Uterus (tissue), 4 donors: ENCODE data around the gene CLEC17A. TPM values are rescaled to one million over a fixed set of nuclear protein-coding genes. Genes with fewer than 3 reads are reported as not detected.
A peak's percentile ranks its signal among the peaks of the same experiment; 100 is the strongest.
"Not testable (repeated sequence)": the region's sequence is repeated elsewhere in the genome, so short reads cannot be mapped to it uniquely, and the experiment has no call there.

Experiments used
- DNase-seq, 2 donors: peaks; one replicate each; pipeline ENCODE4 v3.0.0-alpha.2; 2019 to 2020
- H3K27ac ChIP-seq, 2 donors: fragments of 200-600 bp; sonication (generic); 1 replicate in 1 of 2; 2 replicates in 1 of 2; pipeline ENCODE4 v1.5.1; 2016 to 2018
- H3K27me3 ChIP-seq, 2 donors: fragments of 200-600 bp; sonication (generic); one replicate each; pipeline ENCODE4 v1.5.1; 2018 to 2019; ENCODE audit warnings: control low read depth in 1 of 2
- H3K36me3 ChIP-seq, 2 donors: fragments of 200-600 bp; sonication (generic); one replicate each; pipeline ENCODE4 v1.5.1; 2019; ENCODE audit warnings: control low read depth in 1 of 2
- H3K4me1 ChIP-seq, 2 donors: fragments of 200-600 bp; sonication (generic); one replicate each; pipeline ENCODE4 v1.5.1; 2018 to 2019; ENCODE audit warnings: control low read depth in 1 of 2
- H3K4me3 ChIP-seq, 2 donors: fragments of 200-600 bp; sonication (generic); 1 replicate in 1 of 2; 2 replicates in 1 of 2; pipeline ENCODE4 v1.5.1; 2018 to 2019; ENCODE audit warnings: mild to moderate bottlenecking in 1 of 2
- H3K9me3 ChIP-seq, 2 donors: fragments of 200-600 bp; sonication (generic); one replicate each; pipeline ENCODE4 v1.5.1; 2019; ENCODE audit warnings: control low read depth in 1 of 2
- POLR2A ChIP-seq, 2 donors: fragments of 450-650 bp; IDR thresholded peaks; one replicate each; pipeline ENCODE4 v1.6.1; 2016; ENCODE audit warnings: antibody characterized with exemption in 2 of 2, mild to moderate bottlenecking in 1 of 2, moderate library complexity in 1 of 2
- intact Hi-C: fragments of 100-400 bp; cut with DNase I; formaldehyde crosslinking; loops from one replicate; pipeline ENCODE4 v1.15.1; 2023; ENCODE audit warnings: low total_unique reads
- total RNA-seq, 4 donors: library from RNA; depleted of rRNA in 3 of 4; stranded (reverse); fragments of >200 nt in 3 of 4; gene quantifications; one replicate each; pipeline versions ENCODE4 v1.1.0 to v1.2.4, GENCODE V29; 2014 to 2023
- TF ChIP-seq, protein P1 (sequence below), 4 experiments: fragments of 200-600 bp in 2 of 4; fragments of 450-650 bp in 2 of 4; sonication (generic) in 2 of 4; IDR thresholded peaks; one replicate each; pipeline ENCODE4 v1.5.1; 2016 to 2019; ENCODE audit warnings: antibody characterized with exemption in 4 of 4, mild to moderate bottlenecking in 2 of 4, moderate library complexity in 1 of 4
- donor health status: DM: yes; HTN: yes; CAD: no.

The CLEC17A gene, protein sequence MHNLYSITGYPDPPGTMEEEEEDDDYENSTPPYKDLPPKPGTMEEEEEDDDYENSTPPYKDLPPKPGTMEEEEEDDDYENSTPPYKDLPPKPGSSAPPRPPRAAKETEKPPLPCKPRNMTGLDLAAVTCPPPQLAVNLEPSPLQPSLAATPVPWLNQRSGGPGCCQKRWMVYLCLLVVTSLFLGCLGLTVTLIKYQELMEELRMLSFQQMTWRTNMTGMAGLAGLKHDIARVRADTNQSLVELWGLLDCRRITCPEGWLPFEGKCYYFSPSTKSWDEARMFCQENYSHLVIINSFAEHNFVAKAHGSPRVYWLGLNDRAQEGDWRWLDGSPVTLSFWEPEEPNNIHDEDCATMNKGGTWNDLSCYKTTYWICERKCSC
- total RNA-seq: under 1 TPM in 1 of 4 donors, not detected in 3; 0.55 TPM

DNA sequence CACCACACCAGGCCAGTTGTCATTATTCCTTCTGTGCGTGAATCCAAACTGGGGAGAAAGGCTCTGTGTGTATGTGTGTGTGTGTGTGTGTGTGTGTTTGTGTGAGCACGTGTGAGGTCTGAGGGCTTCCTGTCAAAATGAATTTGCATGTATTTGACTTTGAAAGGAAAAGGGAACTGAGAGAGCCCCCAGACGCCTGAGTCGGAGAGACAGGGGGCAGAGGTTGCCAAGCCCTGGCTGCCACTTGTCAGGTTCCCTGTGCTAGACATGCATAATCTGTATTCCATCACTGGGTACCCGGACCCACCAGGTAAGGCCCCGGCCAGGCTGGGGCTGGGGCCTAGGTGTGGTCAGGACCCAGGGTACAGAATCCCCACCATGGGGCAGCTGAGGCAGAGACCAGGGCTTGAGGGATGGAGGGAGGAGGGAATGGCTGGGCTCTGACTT is at the start of gene CLEC17A:
TSS of gene CLEC17A (plus strand) at position 191 of the 447 bp plus-strand sequence. CDS start at position 268, 77 bp downstream.
- Histone ChIP-seq H3K9me3 (no peaks in the 10 kb centered on the region), H3K36me3 (no peaks in the 10 kb centered on the region), H3K27ac (no peak within 1 kb of the TSS), H3K27me3 (no peaks in the 10 kb centered on the region), H3K4me3 (no peak within 1 kb of the TSS), H3K4me1 (no peaks in the 10 kb centered on the region)
- intact Hi-C loops: no loop called here
- TF ChIP-seq POLR2A (IDR thresholded peaks at IDR 0.05): no peak
- TF ChIP-seq, protein P1, sequence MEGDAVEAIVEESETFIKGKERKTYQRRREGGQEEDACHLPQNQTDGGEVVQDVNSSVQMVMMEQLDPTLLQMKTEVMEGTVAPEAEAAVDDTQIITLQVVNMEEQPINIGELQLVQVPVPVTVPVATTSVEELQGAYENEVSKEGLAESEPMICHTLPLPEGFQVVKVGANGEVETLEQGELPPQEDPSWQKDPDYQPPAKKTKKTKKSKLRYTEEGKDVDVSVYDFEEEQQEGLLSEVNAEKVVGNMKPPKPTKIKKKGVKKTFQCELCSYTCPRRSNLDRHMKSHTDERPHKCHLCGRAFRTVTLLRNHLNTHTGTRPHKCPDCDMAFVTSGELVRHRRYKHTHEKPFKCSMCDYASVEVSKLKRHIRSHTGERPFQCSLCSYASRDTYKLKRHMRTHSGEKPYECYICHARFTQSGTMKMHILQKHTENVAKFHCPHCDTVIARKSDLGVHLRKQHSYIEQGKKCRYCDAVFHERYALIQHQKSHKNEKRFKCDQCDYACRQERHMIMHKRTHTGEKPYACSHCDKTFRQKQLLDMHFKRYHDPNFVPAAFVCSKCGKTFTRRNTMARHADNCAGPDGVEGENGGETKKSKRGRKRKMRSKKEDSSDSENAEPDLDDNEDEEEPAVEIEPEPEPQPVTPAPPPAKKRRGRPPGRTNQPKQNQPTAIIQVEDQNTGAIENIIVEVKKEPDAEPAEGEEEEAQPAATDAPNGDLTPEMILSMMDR (IDR thresholded peaks at IDR 0.05): no peak
- DNase-seq: no peak

DNA sequence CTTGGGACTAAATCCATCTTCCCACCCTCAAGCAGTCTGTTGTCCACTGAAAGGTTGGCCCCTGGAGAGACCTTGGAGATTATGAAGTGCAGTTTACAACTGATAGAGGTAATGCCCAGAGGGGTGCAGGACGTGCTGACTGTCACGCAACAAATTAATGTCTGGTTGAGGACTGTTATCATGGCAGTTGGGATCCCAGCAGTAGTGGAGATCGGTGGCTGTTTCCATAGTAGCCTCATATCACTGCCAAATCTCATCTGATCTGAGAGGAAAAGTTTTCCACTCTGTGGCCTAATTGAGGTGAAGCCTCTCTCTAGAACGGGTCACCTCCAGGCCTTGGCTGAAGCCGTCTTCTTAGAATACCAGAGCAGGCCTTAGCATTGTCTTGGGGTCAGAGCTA is 49.4 kb upstream of the CLEC17A start:
- Histone ChIP-seq H3K27me3 (no peaks in the 10 kb centered on the region), H3K36me3 (no peaks in the 10 kb centered on the region), H3K4me3 (no peak overlapping the region), H3K4me1 (no peaks in the 10 kb centered on the region), H3K9me3 (no peaks in the 10 kb centered on the region), H3K27ac (no peak overlapping the region)
- intact Hi-C loops: no loop called here
- TF ChIP-seq POLR2A (IDR thresholded peaks at IDR 0.05): no peak
- TF ChIP-seq, protein P1 (IDR thresholded peaks at IDR 0.05): no peak
- DNase-seq: no peak

DNA sequence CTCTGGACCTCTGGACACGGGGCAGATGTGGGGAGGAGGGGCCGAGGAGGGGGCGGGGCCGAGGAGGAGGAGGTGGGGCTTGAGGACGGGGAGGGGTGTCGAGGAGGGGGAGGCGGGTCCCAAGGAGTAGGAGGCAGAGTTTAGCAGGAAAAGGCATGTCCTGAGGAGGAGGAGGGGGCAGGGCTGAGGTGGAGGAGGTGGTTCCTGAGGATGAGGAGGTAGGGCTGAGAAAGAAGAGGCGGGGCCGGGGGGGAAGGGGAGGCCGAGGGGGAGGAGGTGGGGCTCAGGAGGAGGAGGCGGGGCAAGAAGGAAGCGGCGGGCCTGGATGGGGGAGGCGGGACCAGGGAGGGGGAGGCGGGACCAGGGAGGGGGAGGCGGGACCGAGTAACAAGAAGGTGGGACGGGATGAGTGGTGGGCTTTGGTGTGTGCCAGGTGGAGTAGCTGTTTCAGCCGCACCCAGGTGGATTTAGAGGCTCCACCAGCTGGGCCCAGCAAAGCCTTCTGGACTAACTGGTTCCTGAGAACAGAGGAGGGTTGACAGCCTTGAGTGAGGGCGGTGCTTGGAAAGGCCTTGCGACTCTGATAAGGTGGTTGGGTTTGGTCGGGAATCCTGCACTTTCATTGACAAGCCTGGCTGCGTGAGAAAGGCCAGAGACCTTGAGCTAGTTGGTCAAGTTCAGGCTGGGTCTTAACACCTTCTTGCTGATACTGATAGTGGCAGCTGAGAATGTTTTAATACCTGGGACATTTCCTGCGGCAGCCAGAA is 45.8 kb upstream of the CLEC17A start:
- TF ChIP-seq POLR2A (IDR thresholded peaks at IDR 0.05): no peak
- TF ChIP-seq, protein P1 (IDR thresholded peaks at IDR 0.05): no peak
- DNase-seq: peak; percentile 75 to 79
- Histone ChIP-seq H3K4me3 (no peak overlapping the region), H3K27me3 (no peaks in the 10 kb centered on the region), H3K9me3 (no peaks in the 10 kb centered on the region), H3K27ac (peak overlapping the region in 1 of 2 donors; percentile 29), H3K36me3 (no peaks in the 10 kb centered on the region), H3K4me1 (no peaks in the 10 kb centered on the region)
- intact Hi-C loops: no loop called here

DNA sequence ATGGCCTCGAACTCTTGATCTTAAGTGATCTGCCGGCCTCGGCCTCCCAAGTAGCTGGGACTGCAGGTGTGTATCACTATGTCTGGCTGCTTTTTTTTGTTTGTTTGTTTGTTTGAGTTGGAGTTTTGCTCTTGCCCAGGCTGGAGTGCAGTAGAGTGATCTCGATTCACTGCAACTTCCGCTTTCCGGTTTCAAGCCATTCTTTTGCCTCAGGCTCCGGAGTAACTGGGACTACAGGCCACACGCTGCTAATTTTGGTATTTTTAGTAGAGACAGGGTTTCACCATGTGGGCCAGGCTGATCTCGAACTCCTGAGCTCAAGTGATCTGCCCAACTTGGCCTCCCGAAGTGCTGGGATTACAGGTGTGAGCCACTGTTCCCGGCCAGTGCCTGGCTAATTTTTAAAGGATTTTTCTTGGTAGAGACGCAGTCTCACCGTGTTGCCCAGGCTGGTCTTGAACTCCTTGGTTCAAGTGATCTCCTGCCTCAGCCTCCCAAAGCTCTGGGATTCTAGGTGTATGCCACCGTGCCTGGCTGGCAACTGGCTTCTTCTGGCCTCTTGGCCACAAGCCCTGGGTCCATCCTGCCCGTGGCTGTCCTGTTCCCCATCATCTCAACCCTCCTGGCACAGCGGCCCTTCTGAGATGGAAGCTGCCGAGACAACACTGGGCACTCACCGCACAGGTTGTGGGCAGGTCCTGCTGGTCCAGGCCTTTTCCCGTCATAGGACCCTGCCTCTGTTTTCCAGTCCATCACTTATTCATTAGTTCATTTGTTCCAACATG is 42.0 kb upstream of the CLEC17A start:
- no peaks in the 10 kb centered on the region for H3K27me3 ChIP-seq
- no peaks in the 10 kb centered on the region for H3K9me3 ChIP-seq
- H3K27ac ChIP-seq: no peak overlapping the region
- H3K36me3 ChIP-seq: no peaks in the 10 kb centered on the region
- intact Hi-C loops: no loop called here
- no peaks in the 10 kb centered on the region for H3K4me1 ChIP-seq
- no peak overlapping the region for H3K4me3 ChIP-seq
- TF ChIP-seq, protein P1 (IDR thresholded peaks at IDR 0.05): no peak
- TF ChIP-seq POLR2A (IDR thresholded peaks at IDR 0.05): no peak
- no peak for DNase-seq

DNA sequence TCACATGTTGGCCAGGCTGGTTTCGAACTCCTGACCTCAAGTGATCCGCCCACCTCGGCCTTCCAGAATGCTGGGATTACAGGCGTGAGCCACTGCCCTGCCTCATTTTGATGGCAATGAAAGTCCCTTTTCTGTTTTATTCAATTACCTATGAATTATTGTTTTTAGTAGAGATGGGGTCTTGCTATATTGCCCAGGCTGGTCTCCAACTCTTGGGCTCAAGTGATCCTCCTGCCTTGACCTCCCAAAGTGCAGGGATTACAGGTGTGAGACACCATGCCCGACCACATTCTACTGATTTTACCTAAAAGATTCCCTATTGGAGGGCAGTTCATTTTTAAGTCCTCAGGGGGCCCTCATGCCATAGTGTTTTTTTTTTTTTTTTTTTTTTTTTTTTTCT is 40.9 kb upstream of the CLEC17A start:
- not testable (repeated sequence) for H3K4me3 ChIP-seq

More for the DNA sequence above, 40.9 kb upstream of the CLEC17A start:
- H3K27me3 ChIP-seq, H3K36me3 ChIP-seq, DNase-seq, intact Hi-C loops, H3K9me3 ChIP-seq, H3K27ac ChIP-seq, H3K4me1 ChIP-seq: not testable (repeated sequence)
